Measurements from ENCODE around the gene LAD1. TPM values are rescaled to one million over a fixed set of nuclear protein-coding genes. Genes with fewer than 3 reads are reported as not detected.
A peak's percentile ranks its signal among the peaks of the same experiment; 100 is the strongest.

LAD1 gene
- not detected for polyA plus RNA-seq (2013, experiment 1 of 2; ENCODE audit: insufficient read length)
- 0.35 TPM for polyA plus RNA-seq (2013, experiment 2 of 2; ENCODE audit: insufficient read length)

DNA sequence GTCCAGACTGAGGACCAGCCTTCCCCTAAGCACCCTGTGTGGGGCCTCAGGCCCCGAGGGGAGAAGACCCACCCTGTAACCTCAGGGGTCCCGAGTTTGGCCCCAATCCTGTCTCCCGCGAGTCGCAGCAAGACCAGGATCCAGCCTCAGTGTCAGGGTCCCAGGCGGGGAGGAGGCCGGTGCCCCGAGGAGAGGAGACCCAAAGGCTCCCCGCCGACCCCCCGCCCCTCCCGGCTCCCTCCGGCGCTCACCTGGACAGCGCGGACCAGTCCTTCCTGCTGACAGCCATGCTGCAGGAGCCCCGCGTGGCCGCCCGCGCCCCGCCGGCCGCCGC lies at the start of gene LAD1:
TSS of gene LAD1 (minus strand) at position 307 of the 334 bp plus-strand sequence. CDS start at position 289, 18 bp downstream.
- DNase-seq = no peak

DNA sequence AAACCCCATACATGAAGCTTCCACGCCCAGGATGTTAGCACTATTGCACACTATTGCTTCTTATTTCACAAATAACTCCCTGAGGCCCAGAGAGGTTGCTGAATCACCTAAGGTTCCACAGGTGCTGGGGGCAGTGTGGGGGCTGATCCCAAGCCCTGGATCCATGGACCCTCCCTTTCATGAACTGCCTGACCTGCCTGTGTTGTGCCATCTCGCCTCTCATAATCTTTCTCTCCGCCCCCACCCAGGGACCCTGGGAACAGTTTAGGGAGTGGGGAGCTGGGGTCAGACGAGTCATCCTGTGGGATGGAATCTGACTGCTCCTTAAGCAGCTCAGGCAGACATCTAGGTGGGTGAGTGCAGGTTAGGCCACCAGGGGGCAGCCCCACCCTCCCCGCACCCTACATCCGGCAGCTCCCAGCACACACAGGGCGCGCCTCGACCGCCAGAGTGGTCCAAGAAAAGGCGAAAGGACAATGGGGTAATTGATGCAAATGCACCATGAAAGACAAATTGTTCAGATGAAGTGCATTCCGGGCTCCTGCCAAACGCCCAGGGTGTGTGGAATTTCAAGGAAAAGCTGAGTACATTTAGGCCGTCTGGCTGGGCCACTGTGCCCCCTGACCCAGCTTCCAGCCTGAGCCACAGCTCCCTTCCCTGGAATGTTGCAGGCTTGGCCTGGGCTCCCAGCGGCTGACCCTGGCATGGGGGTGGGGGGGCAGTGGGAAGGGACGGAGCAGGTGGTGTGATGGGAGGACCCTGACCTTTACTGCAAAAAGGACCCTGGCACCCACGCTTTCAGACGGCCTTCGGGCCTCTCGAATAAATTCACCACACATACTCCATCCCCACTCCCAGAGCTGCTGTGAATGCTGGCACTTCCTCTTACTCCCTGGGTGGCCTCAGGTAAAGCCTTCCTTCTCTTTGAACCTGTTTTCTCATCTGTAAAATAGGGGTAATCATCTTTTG lies 49.1 kb upstream of the LAD1 start:
- peak; percentile 71 for DNase-seq

- no peak for DNase-seq
Observed at GRCh38 chr1:201445310-201445709, 46.2 kb upstream of the LAD1 start.

GRCh38 chr1:201444792-201445191 lies 45.7 kb upstream of the LAD1 start:
- DNase-seq = peak; percentile 48

GRCh38 chr1:201443747-201444146 lies 44.6 kb upstream of the LAD1 start:
- no peak for DNase-seq

DNA sequence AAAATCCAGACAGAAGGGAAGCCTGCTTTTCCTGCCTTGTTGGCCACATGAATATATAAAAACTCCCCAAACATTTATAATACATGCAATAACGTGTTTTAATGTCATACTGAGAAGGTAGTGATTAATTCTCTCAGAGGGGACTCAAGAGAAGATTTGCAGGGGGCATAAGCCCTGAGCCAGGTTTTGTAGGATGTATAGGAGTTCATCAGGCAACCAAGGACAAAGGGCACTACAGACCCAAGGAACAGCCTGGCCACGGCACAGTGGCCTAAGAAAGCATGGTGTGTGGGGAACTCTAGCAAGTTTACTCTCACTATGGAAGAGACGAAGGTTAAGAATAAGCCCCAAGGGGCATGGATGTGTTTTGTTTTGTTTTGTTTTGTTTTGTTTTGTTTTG lies 37.8 kb upstream of the LAD1 start:
- no peak for DNase-seq

DNA sequence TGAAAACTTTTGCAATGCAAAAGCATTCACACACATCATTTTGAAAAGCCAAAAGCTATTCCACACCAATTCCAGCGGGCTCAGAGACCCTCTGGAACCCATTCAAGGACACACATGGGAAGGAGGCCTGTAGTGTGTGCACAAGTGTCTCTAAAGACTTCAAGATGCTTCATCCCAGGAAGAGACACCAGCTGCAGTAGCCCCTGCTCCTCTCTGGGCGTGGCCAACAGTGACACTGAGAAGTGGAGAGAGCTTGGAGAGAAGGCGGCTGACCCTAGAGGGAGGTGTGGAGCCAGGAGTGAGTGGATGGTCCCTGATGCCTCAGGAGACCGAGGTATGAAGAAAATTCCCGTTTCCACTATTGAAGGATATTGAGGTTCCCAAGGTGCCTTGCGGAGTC lies 37.3 kb upstream of the LAD1 start:
- DNase-seq = peak; percentile 64

DNA sequence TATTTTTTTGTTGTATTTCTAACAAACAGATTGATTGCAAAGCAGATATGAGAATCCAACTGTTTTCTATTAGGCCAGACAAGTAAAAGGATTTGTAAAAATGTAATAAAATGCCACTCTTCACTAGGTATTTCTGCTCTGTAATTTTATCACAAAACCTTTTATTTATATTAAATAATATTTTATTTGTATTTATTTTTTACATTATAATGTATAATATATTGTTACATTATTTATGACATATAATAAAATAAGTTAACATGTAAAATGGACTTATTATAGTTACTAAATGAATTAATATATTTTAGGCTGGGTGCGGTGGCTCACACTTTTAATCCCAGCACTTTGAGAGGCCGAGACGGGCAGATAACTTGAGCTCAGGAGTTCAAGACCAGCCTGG lies 35.1 kb upstream of the LAD1 start:
- no peak for DNase-seq

GRCh38 chr1:201433609-201434008 lies 34.5 kb upstream of the LAD1 start:
- DNase-seq = no peak

DNA sequence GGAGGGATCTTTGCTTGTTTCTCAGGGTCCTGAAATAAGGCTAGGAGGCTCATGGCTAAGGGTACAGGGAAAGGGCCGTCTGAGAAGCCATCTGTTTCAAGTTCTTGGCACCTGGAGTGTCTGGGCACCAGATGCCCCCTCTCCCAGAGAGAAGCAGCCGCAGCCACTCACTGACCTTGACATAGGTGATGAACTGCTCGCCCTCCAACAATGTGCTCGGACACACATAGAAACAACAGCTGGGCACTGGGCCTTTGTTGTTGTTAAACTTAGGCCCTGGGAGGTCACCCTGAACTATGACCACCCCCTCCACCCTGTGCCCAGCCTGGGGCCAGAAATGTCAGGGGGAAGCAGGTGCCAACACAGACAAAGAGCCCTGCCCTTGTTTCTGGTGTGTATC lies 31.7 kb upstream of the LAD1 start:
- no peak for DNase-seq

GRCh38 chr1:201429736-201430501 lies 30.8 kb upstream of the LAD1 start:
- no peak for DNase-seq

DNA sequence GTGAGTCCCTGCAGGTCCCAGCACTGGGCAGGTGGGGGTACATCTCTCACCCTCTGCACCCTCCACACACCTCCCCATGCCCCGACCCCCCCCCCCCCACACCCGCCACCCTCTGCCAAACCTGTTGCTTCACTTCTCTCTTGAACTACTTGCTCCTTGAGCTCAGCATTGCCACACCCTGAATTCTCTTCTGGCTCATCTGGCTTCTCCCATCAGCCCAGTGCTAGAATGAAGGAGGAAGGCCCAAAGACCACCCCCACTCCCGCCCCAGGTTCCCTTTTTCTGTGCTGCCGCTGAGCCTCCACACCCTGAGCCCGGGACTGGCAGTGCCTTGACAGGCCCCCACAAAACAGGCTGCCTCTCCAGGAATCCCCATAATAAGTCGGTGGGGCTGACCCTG lies 28.8 kb upstream of the LAD1 start:
- no peak for DNase-seq

GRCh38 chr1:201426479-201427310 lies 27.6 kb upstream of the LAD1 start:
- peak; percentile 13 for DNase-seq

DNA sequence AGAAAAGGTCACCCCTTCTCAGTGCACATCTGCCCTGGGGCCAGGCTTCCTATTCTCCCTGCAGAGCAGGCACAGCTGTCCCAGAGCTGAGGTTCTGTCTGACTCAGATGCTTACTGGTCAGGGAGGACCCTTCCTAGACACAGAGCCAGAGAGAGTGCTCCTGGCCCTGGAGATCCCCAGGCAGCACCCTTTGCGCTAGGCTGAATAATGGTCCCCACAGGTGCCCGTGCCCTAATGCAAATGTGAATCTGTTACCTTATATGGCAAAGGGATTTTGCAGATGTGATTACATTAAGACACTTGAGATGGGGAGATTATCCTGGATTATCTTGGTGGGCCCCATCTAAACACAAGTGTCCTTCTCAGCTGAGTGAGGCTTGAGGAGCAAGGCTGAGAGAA lies 25.0 kb upstream of the LAD1 start:
- no peak for DNase-seq

GRCh38 chr1:201423655-201424054 lies 24.5 kb upstream of the LAD1 start:
- DNase-seq = no peak

DNA sequence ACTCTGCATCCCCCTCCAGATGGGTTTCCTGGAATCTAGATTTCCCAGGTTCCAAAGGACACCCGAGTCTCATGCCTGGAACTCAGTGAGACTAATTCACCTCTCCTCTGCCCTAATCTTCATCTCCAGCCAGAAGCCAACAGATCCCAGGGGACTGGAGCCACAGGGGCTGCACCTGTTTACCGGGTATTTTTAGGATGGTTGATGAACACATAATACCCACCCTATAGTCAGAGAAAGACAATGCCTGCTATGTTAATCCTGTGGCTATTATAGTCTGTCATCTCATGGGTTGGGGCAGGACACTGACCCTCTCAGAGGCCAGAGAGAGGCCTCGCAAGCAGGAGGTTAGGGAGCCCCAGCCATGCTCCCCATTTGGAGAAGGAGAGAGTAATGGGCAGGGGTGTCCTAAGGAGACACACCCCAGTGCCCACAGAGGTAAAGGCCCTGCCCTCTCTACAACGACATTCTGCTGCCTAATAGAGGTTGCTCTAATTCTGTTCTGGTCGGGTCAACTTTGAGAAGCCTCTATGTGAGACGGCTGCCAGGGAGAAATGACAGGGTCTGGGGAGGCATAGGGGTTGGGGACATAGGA lies 23.4 kb upstream of the LAD1 start:
- no peak for DNase-seq

DNA sequence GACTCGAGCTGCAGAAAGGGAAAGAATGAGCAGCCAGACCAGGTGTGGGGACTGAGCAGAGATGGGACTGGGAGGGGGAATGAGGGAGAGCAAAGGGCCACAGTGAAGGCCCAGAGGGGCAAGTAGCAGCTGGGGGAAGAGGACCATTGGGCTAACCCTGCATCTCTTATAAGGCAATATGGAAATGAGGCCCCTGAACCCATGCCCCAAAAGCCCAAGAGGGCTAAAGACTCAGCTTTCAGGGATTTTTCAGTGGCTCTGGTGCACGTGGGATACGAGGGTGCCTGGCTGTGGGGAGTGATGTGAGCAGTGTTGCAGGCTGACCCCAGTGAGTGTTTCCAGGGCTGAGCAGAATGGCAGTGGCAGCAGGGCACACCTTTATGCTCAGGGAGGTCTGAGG lies 22.9 kb upstream of the LAD1 start:
- no peak for DNase-seq

- DNase-seq = no peak
Observed at GRCh38 chr1:201421041-201421440, 21.9 kb upstream of the LAD1 start.

- DNase-seq = no peak
Observed at GRCh38 chr1:201420608-201421002, 21.5 kb upstream of the LAD1 start.

DNA sequence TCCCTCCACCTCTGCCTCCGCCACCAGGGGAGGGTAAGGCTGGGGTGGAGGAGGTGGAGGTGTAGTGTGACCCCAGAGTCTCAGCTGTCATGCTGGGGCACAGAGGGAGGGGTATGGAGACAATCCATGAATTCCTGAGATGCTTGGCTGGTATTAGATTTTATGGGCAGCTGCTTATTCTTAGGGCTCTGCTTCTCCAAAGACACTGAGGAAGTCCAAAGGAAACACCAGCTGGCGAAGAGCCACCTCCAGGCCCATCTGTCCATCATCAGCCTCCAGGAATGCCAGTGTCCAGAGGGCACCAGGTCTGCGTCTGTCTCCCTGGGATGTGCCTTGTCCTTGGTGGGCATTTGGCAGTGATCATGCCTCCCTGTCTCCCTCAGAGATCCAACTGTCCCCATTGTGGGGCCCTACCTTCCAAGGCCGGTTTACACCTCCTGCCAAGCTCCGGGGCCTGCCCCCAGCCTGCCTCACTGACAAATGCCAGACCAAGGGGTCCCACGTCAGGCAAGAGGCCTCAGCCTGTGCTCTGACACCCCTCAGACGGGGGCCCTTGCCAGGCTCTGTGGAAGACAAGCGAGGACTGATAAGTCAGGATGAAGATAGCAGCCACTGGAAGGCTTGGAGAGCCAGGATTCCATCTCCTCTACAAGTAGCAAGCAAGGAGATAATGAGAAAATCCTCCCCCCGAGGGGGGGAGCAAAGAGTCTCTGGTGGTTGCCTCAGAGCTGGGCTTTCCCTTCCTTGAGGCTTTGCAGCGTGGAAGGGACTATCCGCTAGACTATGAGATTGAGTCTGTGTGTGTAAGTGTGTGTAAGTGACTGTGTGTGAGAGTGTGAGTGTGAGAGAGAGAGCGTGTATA lies 20.9 kb upstream of the LAD1 start:
- DNase-seq = no peak

GRCh38 chr1:201419256-201419655 lies 20.1 kb upstream of the LAD1 start:
- no peak for DNase-seq
